Measurements from ENCODE around the gene RCOR3. TPM values are rescaled to one million over a fixed set of nuclear protein-coding genes. Genes with fewer than 3 reads are reported as not detected.
"Not testable (repeated sequence)": the region's sequence is repeated elsewhere in the genome, so short reads cannot be mapped to it uniquely, and the experiment has no call there.

RCOR3 gene
- total RNA-seq, 1 donor from 2014 or later: 36.5 TPM

- Mint-ChIP-seq H3K4me1 (ENCODE audit: low read depth) (peaks cover 5% of the 10 kb centered on the region), H3K36me3 (ENCODE audit: low read depth) (peaks cover 19% of the 10 kb centered on the region), H3K27ac (ENCODE audit: unreplicated experiment) (no peak overlapping the region), H3K4me3 (ENCODE audit: unreplicated experiment) (no peak overlapping the region), H3K9me3 (ENCODE audit: low read depth) (no peaks in the 10 kb centered on the region), H3K27me3 (ENCODE audit: low read depth) (no peaks in the 10 kb centered on the region)
- TF ChIP-seq CTCF (IDR thresholded peaks at IDR 0.05): no peak
- no peak for DNase-seq (ENCODE audit: low spot score)
These were observed 50.5 kb downstream of the RCOR3 start for GRCh38 chr1:211309617-211310016.

DNA sequence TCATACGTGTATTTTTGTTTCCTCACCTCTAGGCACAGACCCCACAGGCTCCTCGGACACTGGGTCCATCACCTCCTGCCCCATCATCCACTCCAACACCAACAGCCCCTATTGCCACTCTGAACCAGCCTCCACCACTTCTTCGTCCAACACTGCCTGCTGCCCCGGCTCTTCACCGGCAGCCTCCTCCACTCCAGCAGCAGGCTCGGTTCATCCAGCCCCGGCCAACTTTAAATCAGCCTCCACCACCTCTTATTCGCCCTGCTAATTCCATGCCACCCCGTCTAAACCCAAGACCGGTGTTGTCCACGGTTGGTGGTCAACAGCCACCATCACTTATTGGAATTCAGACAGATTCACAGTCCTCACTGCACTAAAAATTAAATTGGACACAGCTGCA is 54.2 kb downstream of the RCOR3 start:
- H3K9me3 Mint-ChIP-seq (ENCODE audit: low read depth): no peaks in the 10 kb centered on the region
- H3K27me3 Mint-ChIP-seq (ENCODE audit: low read depth): no peaks in the 10 kb centered on the region
- DNase-seq (ENCODE audit: low spot score): no peak
- H3K27ac Mint-ChIP-seq (ENCODE audit: unreplicated experiment): no peak overlapping the region
- H3K4me3 Mint-ChIP-seq (ENCODE audit: unreplicated experiment): no peak overlapping the region
- H3K36me3 Mint-ChIP-seq (ENCODE audit: low read depth): peaks cover 19% of the 10 kb centered on the region
- TF ChIP-seq CTCF (IDR thresholded peaks at IDR 0.05): no peak
- H3K4me1 Mint-ChIP-seq (ENCODE audit: low read depth): no peaks in the 10 kb centered on the region

GRCh38 chr1:211318576-211319280 is 59.6 kb downstream of the RCOR3 start:
- H3K4me3 Mint-ChIP-seq (ENCODE audit: unreplicated experiment): no peak overlapping the region
- no peak for DNase-seq (ENCODE audit: low spot score)
- no peak overlapping the region for H3K27ac Mint-ChIP-seq (ENCODE audit: unreplicated experiment)
- TF ChIP-seq CTCF (IDR thresholded peaks at IDR 0.05): no peak
- H3K4me1 Mint-ChIP-seq (ENCODE audit: low read depth): no peaks in the 10 kb centered on the region
- H3K27me3 Mint-ChIP-seq (ENCODE audit: low read depth): no peaks in the 10 kb centered on the region
- no peaks in the 10 kb centered on the region for H3K9me3 Mint-ChIP-seq (ENCODE audit: low read depth)
- H3K36me3 Mint-ChIP-seq (ENCODE audit: low read depth): peaks cover 3% of the 10 kb centered on the region

GRCh38 chr1:211319892-211320291 is 60.7 kb downstream of the RCOR3 start:
- H3K4me1 Mint-ChIP-seq (ENCODE audit: low read depth): no peaks in the 10 kb centered on the region
- no peak overlapping the region for H3K27ac Mint-ChIP-seq (ENCODE audit: unreplicated experiment)
- H3K27me3 Mint-ChIP-seq (ENCODE audit: low read depth): no peaks in the 10 kb centered on the region
- TF ChIP-seq CTCF (IDR thresholded peaks at IDR 0.05): no peak
- H3K4me3 Mint-ChIP-seq (ENCODE audit: unreplicated experiment): no peak overlapping the region
- no peaks in the 10 kb centered on the region for H3K36me3 Mint-ChIP-seq (ENCODE audit: low read depth)
- no peaks in the 10 kb centered on the region for H3K9me3 Mint-ChIP-seq (ENCODE audit: low read depth)
- no peak for DNase-seq (ENCODE audit: low spot score)

- no peaks in the 10 kb centered on the region for H3K9me3 Mint-ChIP-seq (ENCODE audit: low read depth)
- no peak overlapping the region for H3K27ac Mint-ChIP-seq (ENCODE audit: unreplicated experiment)
- DNase-seq (ENCODE audit: low spot score): no peak
- TF ChIP-seq CTCF (IDR thresholded peaks at IDR 0.05): no peak
- H3K36me3 Mint-ChIP-seq (ENCODE audit: low read depth): no peaks in the 10 kb centered on the region
- H3K4me3 Mint-ChIP-seq (ENCODE audit: unreplicated experiment): no peak overlapping the region
- peaks cover 4% of the 10 kb centered on the region for H3K4me1 Mint-ChIP-seq (ENCODE audit: low read depth)
- no peaks in the 10 kb centered on the region for H3K27me3 Mint-ChIP-seq (ENCODE audit: low read depth)
These were observed 61.8 kb downstream of the RCOR3 start for GRCh38 chr1:211320980-211321379.

- H3K4me1 Mint-ChIP-seq (ENCODE audit: low read depth); H3K27ac Mint-ChIP-seq (ENCODE audit: unreplicated experiment); H3K9me3 Mint-ChIP-seq (ENCODE audit: low read depth); H3K27me3 Mint-ChIP-seq (ENCODE audit: low read depth); H3K4me3 Mint-ChIP-seq (ENCODE audit: unreplicated experiment); H3K36me3 Mint-ChIP-seq (ENCODE audit: low read depth); DNase-seq (ENCODE audit: low spot score): not testable (repeated sequence)
These were observed 62.5 kb downstream of the RCOR3 start for GRCh38 chr1:211321646-211322045.

All from chondrocyte (in vitro differentiated cells).